Activated naive CD8-positive, alpha-beta T cell treated with anti-CD3 and anti-CD28 coated beads for 36 hours (primary cell): ENCODE results near the gene ERBB4. TPM values are rescaled to one million over a fixed set of nuclear protein-coding genes. Genes with fewer than 3 reads are reported as not detected.

ENCODE experiments used
- DNase-seq: peaks from one replicate; pipeline ENCODE4 v3.0.0; 2021
- H3K27ac Mint-ChIP-seq: one replicate; pipeline ENCODE4 v1.8.0; 2022; ENCODE audit warnings: mild to moderate bottlenecking, moderate library complexity, mixed read lengths
- H3K27me3 Mint-ChIP-seq: one replicate; pipeline ENCODE4 v1.8.0; 2022; ENCODE audit warnings: mild to moderate bottlenecking, mixed read lengths
- H3K36me3 Mint-ChIP-seq: one replicate; pipeline ENCODE4 v1.8.0; 2021; ENCODE audit warnings: mild to moderate bottlenecking, mixed read lengths
- H3K4me1 Mint-ChIP-seq: one replicate; pipeline ENCODE4 v1.8.0; 2021; ENCODE audit warnings: mixed read lengths
- H3K4me3 Mint-ChIP-seq: one replicate; pipeline ENCODE4 v1.8.0; 2022; ENCODE audit warnings: mild to moderate bottlenecking, moderate library complexity, mixed read lengths
- H3K9me3 Mint-ChIP-seq: one replicate; pipeline ENCODE4 v1.8.0; 2022; ENCODE audit warnings: mixed read lengths
- total RNA-seq, 2 experiments: library from RNA; stranded (reverse); gene quantifications; one replicate each; pipeline ENCODE4 v1.2.3, GENCODE V29; 2021

ERBB4 gene
- total RNA-seq, 2 experiments from 2014 or later, result not detected

DNA sequence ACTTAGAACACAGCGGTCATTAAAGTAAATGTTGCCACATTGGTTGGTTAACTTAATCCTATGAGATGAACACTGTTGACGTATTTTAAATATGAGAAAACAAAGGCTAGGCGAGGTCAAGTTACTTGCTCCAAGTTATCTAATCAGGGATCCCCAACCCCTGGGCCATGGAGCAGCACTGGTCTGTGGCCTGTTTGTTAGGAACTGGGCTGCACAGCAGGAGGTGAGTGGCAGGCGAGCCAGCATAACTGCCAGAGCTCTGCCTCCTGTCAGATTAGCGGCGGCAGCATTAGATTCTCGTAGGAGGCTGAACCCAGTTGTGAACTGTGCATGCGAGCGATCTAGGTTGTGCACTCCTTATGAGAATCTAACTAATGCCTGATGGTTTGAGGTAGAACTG is 1103.3 kb downstream of the ERBB4 start:
- Mint-ChIP-seq H3K4me3 (no peak overlapping the region), H3K27me3 (no peaks in the 10 kb centered on the region), H3K36me3 (no peaks in the 10 kb centered on the region), H3K27ac (no peak overlapping the region), H3K9me3 (peaks cover 1% of the 10 kb centered on the region), H3K4me1 (no peaks in the 10 kb centered on the region)
- no peak for DNase-seq

DNA sequence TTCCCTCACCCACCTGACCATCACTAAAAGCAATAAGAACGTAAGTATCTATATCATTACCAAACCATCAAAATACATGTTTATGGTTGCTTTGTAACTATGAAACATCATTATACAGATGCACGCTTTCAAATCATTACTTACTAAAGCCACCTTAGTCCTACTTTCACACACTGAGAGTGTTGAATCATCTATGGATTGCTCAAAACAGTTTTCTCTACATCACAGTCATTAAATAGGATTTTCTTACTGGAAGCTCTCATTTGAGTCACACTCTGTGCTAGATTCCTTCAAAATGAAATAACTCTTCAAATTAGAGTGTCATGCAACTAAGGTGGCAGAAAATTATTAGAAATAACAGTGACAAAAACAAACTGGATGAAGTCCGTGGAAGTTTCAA is 1103.8 kb downstream of the ERBB4 start:
- H3K4me1 Mint-ChIP-seq, result no peaks in the 10 kb centered on the region
- no peaks in the 10 kb centered on the region for H3K27me3 Mint-ChIP-seq
- H3K4me3 Mint-ChIP-seq, result no peak overlapping the region
- DNase-seq, result no peak
- H3K36me3 Mint-ChIP-seq, result no peaks in the 10 kb centered on the region
- no peak overlapping the region for H3K27ac Mint-ChIP-seq
- peaks cover 1% of the 10 kb centered on the region for H3K9me3 Mint-ChIP-seq

DNA sequence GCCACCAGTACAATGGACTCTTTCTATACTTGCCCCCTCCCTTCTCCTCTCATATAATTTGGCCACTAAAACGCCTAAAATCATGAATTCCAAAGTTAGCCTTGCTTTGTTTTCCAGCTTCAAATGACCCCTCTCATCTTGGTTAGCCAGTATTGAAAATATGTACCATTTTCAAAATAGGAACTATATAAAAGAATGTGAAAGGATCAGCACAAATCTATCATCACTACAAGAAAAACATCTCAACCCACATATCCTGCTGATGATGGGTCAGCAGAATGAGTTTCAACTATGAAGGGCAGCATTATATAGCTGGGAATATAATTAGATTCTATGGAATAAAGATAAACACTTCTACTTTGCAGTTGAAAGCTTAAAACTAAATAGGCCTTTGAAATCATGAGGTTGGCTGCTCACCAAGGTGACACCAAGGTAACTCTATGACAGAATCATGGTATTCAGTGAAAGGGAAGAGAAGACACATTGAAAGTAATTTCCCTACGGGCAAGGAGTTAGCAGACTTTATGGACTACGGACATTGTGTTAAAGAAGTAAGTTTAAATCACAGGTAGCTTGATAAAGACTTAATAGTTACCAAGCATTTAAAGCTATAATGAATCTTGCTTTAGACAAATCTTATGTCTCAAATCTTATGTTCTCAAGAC is 1109.2 kb downstream of the ERBB4 start:
- Mint-ChIP-seq H3K36me3 (no peaks in the 10 kb centered on the region), H3K4me1 (no peaks in the 10 kb centered on the region), H3K27me3 (no peaks in the 10 kb centered on the region), H3K9me3 (peaks cover 3% of the 10 kb centered on the region), H3K27ac (no peak overlapping the region), H3K4me3 (no peak overlapping the region)
- DNase-seq, result no peak

DNA sequence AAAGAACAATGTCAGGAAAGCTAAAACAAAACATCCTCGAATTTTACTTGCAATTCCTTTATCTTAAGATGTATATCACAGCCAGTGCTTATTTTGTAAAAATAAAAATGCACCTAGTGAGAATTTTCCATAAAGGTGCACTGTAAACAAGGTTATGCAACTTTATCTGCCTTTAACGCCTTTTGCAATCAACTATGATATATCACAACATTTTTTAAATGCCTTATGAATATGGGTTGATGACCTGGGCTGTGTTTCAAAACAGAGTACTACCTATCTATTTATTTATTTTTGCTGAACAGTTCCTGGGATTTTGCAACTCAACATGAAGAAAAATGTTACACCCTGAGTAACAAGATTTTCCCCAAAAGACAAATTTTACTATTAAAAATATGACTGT is 1112.4 kb downstream of the ERBB4 start:
- Mint-ChIP-seq H3K4me3 (no peak overlapping the region), H3K27me3 (no peaks in the 10 kb centered on the region), H3K9me3 (peaks cover 1% of the 10 kb centered on the region), H3K4me1 (no peaks in the 10 kb centered on the region), H3K36me3 (no peaks in the 10 kb centered on the region), H3K27ac (no peak overlapping the region)
- no peak for DNase-seq

DNA sequence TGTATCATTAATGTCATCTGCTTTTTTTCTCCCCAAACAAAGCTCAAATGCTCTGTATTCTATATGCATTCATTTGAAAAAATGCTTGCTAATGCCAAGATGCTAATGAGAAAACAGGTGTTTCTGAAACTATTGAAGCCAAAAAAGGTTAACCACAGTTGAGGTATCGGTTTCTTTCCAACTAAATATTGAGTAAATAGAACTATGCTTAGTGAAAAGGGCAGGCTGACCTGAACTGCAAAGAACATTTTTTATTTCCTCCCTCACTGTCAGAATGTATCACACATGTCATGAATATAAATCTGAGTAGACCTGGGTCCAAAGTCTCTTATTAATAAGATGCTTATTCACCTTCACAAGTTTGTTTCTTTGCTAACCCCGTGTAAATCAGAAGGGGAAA is 1115.6 kb downstream of the ERBB4 start:
- H3K27me3 Mint-ChIP-seq, result no peaks in the 10 kb centered on the region
- H3K27ac Mint-ChIP-seq, result no peak overlapping the region
- no peak overlapping the region for H3K4me3 Mint-ChIP-seq
- H3K4me1 Mint-ChIP-seq, result no peaks in the 10 kb centered on the region
- H3K9me3 Mint-ChIP-seq, result no peaks in the 10 kb centered on the region
- no peak for DNase-seq
- no peaks in the 10 kb centered on the region for H3K36me3 Mint-ChIP-seq

DNA sequence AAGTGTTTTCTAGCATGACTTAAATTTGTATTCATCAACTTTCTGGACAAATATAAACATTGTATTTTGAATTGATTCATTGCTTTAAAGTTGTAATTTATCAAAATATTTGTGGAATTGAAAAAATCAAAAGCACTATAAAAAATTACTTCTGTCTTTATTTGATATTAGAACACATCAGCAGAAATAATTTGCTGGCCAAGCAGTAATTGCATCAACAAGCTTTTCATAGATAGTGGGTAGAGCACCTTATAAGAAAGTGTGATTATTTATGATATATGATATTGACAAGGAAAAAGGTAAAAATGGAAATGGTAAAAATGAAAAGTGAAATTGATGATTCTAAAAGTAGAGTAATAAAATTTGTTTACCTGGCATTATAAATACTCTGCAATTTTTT is 1121.1 kb downstream of the ERBB4 start:
- Mint-ChIP-seq H3K9me3 (no peaks in the 10 kb centered on the region), H3K4me1 (no peaks in the 10 kb centered on the region), H3K4me3 (no peak overlapping the region), H3K36me3 (no peaks in the 10 kb centered on the region), H3K27me3 (no peaks in the 10 kb centered on the region), H3K27ac (no peak overlapping the region)
- DNase-seq, result no peak

DNA sequence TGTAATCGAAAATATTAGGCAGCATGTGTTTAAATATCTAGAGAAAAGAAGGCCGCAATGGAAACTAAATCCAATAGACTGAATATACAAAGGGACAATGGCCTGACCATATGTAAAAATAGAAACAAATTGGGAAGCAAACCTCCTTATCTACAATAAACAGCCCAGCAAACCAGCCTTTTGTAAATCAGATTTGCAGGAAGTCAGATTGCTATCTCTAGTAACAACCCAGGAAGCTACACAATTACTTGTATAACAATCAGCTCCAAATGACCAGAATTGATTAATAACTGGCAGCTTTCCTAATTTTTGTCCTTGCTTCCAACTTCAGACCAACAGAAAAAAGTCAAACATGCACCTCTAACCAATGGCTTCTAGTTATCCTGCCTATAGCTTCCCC is 1122.2 kb downstream of the ERBB4 start:
- H3K27ac Mint-ChIP-seq, result no peak overlapping the region
- no peaks in the 10 kb centered on the region for H3K36me3 Mint-ChIP-seq
- H3K4me1 Mint-ChIP-seq, result no peaks in the 10 kb centered on the region
- DNase-seq, result no peak
- no peaks in the 10 kb centered on the region for H3K27me3 Mint-ChIP-seq
- H3K4me3 Mint-ChIP-seq, result no peak overlapping the region
- no peaks in the 10 kb centered on the region for H3K9me3 Mint-ChIP-seq

DNA sequence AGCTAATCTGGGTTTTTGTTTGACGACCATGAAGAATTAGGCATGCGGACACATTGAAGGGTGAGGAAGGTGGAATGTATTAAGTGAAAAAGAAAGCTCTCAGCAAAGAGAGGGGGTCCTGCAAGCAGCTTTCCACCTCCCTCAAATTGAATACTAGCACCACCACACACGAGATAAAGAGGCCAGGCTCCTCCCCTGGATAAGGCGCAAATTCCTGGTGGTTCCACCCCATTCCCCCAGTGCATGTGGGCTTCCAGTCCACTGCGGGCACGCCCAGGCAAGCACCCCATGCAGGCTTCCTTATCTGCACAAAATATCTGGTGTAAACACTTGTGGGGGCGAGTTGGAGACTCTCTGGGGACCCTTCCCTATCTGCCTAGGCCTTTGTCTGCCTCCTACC is 1124.9 kb downstream of the ERBB4 start:
- no peaks in the 10 kb centered on the region for H3K36me3 Mint-ChIP-seq
- no peak overlapping the region for H3K4me3 Mint-ChIP-seq
- no peaks in the 10 kb centered on the region for H3K4me1 Mint-ChIP-seq
- no peaks in the 10 kb centered on the region for H3K9me3 Mint-ChIP-seq
- H3K27me3 Mint-ChIP-seq, result no peaks in the 10 kb centered on the region
- DNase-seq, result no peak
- H3K27ac Mint-ChIP-seq, result no peak overlapping the region

DNA sequence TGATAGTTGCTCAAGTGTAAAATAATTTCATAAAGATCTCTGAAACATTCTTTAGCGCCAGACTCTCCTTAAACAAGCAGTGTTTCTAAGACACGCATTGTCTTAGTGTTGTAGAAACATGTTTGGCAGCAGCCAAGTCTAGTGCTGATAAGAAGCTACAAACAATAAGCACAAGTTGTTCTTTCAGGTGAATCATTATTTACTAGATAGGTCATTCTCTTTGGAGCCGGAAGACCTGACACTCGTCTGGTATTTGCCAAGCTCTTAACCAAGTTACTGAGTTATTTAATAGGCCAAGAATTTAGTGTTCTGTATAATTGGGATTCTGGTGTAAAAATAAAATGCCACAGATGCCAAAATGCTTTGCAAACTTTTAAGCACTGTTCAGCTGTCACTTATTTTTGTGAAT is 1130.1 kb downstream of the ERBB4 start:
- H3K36me3 Mint-ChIP-seq, result no peaks in the 10 kb centered on the region
- no peaks in the 10 kb centered on the region for H3K9me3 Mint-ChIP-seq
- no peak overlapping the region for H3K27ac Mint-ChIP-seq
- DNase-seq, result no peak
- no peaks in the 10 kb centered on the region for H3K27me3 Mint-ChIP-seq
- no peak overlapping the region for H3K4me3 Mint-ChIP-seq
- H3K4me1 Mint-ChIP-seq, result no peaks in the 10 kb centered on the region

DNA sequence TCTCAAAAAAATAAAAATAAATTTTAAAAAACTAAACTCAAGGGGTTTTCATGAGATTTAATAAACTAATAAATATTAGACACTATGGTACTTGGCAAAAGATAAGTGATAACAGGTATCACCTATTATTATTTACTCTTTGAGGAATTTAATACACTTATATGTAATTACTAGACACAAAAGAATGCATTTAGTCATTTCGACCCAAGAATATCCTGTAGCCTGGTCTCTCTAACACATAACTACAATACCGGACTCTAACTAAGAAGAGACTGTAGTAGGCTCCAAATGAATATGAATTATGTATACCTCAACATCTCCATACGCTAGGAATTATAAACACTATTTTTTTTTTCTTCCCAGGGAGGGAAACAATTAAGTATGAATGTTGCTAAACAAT is 1131.5 kb downstream of the ERBB4 start:
- H3K4me1 Mint-ChIP-seq, result no peaks in the 10 kb centered on the region
- H3K4me3 Mint-ChIP-seq, result no peak overlapping the region
- H3K9me3 Mint-ChIP-seq, result no peaks in the 10 kb centered on the region
- H3K27ac Mint-ChIP-seq, result no peak overlapping the region
- no peaks in the 10 kb centered on the region for H3K27me3 Mint-ChIP-seq
- no peaks in the 10 kb centered on the region for H3K36me3 Mint-ChIP-seq
- DNase-seq, result no peak

DNA sequence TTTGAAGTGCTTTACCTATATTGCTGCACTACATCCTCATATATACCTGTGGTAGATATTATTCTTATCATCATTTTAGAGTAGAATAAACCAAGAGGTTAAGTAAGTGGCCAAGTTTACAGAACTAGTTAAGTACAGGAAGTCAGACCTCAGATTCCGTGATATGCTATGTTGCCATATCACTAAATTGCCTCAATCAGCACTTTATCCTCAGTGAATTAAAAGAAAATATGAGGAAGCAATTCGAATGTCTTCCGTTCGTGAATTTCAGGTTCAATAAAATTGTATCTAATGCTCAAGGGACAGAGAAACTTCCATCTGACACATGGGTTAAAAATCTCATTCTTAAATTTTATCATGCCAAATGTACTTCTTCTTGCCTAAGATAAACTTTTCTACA is 1133.6 kb downstream of the ERBB4 start:
- no peaks in the 10 kb centered on the region for H3K4me1 Mint-ChIP-seq
- no peak overlapping the region for H3K4me3 Mint-ChIP-seq
- no peak for DNase-seq
- no peak overlapping the region for H3K27ac Mint-ChIP-seq
- no peaks in the 10 kb centered on the region for H3K36me3 Mint-ChIP-seq
- H3K27me3 Mint-ChIP-seq, result no peaks in the 10 kb centered on the region
- no peaks in the 10 kb centered on the region for H3K9me3 Mint-ChIP-seq

DNA sequence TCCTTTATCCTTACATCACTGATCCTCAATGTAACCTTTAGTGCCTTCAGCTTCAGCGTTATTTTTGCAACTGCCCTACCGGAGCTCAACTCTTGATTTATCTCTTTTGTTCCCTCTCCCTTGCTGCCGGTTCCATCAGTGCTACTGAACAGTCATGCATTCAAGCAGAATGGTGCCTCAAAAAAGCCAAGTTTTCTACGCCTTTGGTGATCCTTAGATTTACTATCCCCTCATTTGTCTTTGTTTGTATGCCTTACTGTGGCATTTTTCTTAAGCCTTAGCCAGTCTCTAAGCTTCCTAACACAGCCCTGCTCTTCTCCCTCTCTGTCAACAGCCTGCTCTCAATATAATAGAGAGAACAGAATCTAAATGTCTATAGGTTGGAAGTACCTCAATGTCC is 1134.5 kb downstream of the ERBB4 start:
- no peaks in the 10 kb centered on the region for H3K27me3 Mint-ChIP-seq
- H3K9me3 Mint-ChIP-seq, result no peaks in the 10 kb centered on the region
- no peak overlapping the region for H3K4me3 Mint-ChIP-seq
- no peak for DNase-seq
- H3K36me3 Mint-ChIP-seq, result no peaks in the 10 kb centered on the region
- no peaks in the 10 kb centered on the region for H3K4me1 Mint-ChIP-seq
- H3K27ac Mint-ChIP-seq, result no peak overlapping the region

DNA sequence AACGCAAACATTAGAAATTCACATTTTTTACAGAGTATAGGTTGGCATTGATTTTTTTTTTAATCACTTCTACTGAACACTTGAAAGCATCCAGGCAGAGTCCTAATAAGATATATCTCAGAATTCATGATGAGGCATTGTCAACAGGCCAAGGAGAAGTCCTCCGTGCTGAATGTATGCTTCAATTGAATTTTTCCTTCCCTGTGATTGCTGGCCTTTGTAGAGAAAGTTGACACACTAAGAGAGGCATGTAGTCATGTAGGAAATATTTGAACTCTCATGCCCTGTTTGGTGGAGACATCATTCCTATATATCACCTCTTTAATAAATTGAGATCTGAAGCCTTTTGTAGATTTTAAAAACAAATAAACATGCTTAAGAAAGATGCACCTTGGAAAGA is 1137.3 kb downstream of the ERBB4 start:
- Mint-ChIP-seq H3K4me3 (no peak overlapping the region), H3K36me3 (no peaks in the 10 kb centered on the region), H3K4me1 (no peaks in the 10 kb centered on the region), H3K9me3 (no peaks in the 10 kb centered on the region), H3K27ac (no peak overlapping the region), H3K27me3 (no peaks in the 10 kb centered on the region)
- no peak for DNase-seq

DNA sequence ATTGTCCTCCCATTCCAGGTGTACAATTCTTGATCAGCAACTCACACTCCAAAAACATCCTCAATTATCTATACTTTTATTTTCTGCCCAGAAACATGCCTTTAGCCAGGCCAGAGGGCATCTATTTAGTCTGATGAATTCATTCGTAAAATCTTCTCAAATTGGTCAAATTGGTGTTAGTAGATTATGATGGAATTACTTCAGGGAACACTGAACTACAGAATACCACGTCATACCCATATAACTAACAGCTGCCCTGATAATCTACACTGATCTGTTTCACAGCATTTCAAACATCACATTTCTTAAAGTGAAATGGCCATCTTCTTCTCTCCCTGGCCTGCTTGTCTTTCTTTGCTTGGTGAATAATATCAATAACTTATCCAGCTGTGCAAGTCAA is 1140.8 kb downstream of the ERBB4 start:
- no peak for DNase-seq
- Mint-ChIP-seq H3K9me3 (no peaks in the 10 kb centered on the region), H3K27me3 (no peaks in the 10 kb centered on the region), H3K27ac (no peak overlapping the region), H3K4me3 (no peak overlapping the region), H3K4me1 (no peaks in the 10 kb centered on the region), H3K36me3 (no peaks in the 10 kb centered on the region)

DNA sequence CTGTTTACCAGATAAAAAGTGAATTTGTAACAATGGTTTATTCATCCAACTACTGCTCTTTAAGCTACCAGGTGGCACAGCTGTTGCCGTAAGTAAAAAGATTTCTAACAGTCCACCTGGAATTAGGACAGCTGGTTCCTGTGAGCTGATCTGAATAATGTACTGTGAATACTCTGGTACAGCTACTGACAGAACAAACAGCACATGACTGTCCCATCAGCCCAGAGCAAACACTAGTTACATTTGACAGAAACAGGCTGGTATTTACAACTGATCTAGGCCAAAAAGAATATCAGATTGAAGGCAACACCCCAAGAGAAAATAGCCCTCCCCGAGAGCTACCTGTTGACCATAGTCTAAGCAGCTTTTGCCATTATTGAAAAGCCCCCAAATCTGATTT is 1141.8 kb downstream of the ERBB4 start:
- H3K27me3 Mint-ChIP-seq, result no peaks in the 10 kb centered on the region
- no peaks in the 10 kb centered on the region for H3K9me3 Mint-ChIP-seq
- H3K4me1 Mint-ChIP-seq, result no peaks in the 10 kb centered on the region
- H3K4me3 Mint-ChIP-seq, result no peak overlapping the region
- H3K27ac Mint-ChIP-seq, result no peak overlapping the region
- DNase-seq, result no peak
- no peaks in the 10 kb centered on the region for H3K36me3 Mint-ChIP-seq

DNA sequence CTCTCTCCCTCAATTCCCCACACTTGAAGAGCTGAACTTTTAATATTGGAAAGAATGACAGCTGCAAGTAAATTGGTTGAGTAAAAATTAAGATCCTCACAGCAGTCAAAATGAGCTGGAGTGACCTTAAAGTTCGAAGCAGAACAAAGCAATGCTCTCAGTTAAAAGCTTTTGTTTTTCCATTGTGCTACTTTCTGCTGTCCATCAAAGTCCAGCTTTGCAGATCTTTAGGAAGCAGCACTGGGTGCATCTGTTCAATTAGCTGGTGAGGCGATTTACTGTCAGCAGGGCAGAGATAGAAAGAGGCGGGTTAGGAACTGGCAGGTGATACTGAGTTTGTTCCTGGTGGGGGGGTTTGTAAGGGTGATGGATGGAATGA is 1147.4 kb downstream of the ERBB4 start:
- Mint-ChIP-seq H3K4me1 (no peaks in the 10 kb centered on the region), H3K27ac (no peak overlapping the region), H3K4me3 (no peak overlapping the region)

More for the DNA sequence above, 1147.4 kb downstream of the ERBB4 start:
- Mint-ChIP-seq H3K36me3 (no peaks in the 10 kb centered on the region), H3K9me3 (no peaks in the 10 kb centered on the region), H3K27me3 (no peaks in the 10 kb centered on the region)
- DNase-seq, result no peak
